HG03097 (cell line): ENCODE measurements around the gene METTL23.

Experiments used
- ATAC-seq: cut with Tn5 transposase; IDR thresholded peaks from one replicate; pipeline ENCODE4 v1.9.1; 2021; ENCODE audit not compliant: unreplicated experiment, low FRiP score

The METTL23 gene

DNA sequence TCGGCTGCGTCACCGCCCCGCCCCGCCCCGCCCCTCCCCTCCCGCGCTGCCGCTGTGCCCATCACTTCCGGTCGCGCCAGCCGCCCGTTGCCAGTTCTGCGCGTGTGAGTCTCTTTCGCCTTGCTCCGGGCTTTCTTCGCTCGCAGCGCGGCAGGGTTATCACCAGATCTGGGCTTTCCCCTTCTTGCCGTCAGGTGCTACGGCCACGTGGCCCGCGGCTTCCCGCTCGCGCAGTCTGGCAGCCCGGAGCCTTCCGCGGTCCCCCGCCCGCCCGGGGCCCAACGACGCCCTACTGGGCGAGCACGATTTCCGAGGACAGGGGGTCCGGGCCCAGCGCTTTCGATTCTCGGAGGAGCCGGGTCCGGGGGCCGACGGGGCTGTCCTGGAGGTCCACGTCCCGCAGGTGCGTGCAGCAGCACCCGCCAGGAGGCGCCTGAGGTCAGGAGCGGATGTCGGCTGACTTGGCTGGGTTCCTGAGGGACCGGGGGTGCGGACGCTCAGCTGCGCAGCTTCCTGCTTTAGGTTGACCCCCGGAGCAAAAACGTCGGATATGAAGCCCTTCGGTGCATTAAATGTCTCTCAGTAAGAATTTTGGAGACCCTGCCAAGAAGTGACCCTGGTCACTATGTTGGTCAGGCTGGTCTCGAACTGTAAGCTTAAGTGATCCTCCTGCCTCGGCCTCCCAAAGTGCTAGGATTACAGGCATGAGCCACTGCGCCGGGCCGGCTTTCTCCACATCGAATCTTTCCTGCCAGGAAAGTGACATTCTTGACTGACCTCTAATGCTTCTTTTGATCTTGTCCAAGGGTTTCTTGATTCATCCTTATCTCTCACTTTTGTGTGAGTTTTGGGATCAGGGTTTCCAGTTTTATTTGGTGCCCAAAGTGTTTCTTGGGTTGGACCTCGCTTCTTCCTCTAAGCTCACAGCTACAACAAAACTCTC lies at the start of gene METTL23:
Gene METTL23, plus strand, starts transcription at position 64 of the 943 bp plus-strand sequence. CDS start 2,872 bp downstream, outside the sequence.
- peak; percentile 46 for ATAC-seq

- ATAC-seq: no peak
These were observed 49.2 kb upstream of the METTL23 start for GRCh38 chr17:76677406-76677805.

DNA sequence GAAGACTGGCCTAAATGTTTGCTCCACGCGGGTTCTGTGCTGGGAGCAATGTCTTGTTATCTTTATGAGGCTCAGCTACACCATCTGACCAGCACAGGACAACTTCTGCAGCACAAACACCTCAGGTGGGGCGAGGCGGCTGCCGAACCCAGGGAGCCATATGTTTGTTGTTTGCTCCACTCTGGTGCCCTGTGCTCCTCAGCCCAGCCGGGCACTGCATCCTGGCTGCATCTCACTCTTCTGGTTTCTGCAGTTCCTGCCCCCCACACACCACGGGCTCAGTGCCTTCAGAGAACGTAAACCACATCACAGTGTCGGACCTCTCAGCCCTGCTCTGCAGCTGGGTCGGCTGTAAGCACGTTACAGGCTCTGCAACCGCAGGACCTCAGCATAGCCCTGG lies 48.3 kb upstream of the METTL23 start:
- no peak for ATAC-seq

- no peak for ATAC-seq
These were observed 47.4 kb upstream of the METTL23 start for GRCh38 chr17:76679239-76679638.

- no peak for ATAC-seq
These were observed 45.2 kb upstream of the METTL23 start for GRCh38 chr17:76681222-76682137.

- ATAC-seq: no peak
These were observed 44.3 kb upstream of the METTL23 start for GRCh38 chr17:76682296-76682695.

- no peak for ATAC-seq
These were observed 43.5 kb upstream of the METTL23 start for GRCh38 chr17:76683011-76683755.

GRCh38 chr17:76683921-76684745 lies 42.5 kb upstream of the METTL23 start:
- ATAC-seq: no peak

GRCh38 chr17:76684756-76685155 lies 41.9 kb upstream of the METTL23 start:
- no peak for ATAC-seq

DNA sequence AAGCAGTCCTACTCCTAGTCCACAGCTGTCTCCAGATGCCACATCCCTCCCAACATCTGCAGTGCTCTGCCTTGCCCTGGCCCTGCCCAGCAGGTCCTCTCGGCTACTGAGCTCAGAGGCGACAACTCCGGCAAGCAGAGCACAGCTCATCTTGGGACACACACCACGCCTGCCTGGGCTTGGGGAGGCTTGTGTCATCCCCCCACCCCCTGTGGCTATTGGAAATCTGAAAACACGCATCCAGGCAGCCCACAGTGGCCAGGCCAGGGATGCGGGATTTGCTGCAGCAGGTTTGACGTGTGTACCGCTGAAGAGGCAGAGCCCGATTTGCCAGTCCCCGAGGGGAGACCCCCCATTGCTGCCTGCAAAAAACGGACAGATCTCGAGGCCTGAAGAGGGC lies 41.3 kb upstream of the METTL23 start:
- no peak for ATAC-seq

- no peak for ATAC-seq
These were observed 40.8 kb upstream of the METTL23 start for GRCh38 chr17:76685846-76686245.

DNA sequence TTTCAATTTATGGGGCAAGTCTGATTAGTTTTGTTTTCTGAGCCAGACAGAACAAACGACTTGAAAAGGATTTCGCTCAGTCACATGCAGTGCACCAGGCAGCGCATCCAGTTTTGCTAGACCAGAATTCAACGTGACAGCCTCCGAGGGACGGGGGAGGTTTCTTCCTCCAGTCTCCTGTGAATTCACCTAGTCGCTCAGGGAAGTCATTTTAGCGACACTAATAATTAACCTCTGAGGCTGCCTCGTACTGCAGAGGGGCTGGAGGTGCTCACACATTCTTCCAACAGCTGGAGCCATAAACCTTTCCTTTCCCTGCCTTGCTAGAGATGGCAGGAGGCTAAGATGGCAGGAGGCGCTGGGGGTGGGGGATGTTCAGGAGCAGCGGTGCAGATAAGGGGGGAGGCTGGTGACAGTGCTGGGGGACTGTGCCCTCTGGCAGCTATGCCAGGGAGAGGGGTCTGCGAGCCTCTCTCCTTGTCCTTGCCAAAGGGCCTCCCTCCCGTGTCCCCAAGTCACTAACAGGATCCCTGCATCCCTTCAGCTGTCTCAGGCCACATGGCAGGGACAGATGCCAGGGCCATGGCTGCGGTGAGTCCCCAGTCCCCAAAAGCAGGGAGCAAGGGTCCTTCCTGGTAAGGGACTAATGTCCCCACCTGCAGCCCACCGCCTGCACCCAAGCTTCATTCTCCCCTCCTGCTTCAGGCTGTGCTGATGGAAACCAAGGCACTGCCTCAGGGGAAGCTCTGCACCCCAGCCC lies 39.9 kb upstream of the METTL23 start:
- ATAC-seq: no peak

DNA sequence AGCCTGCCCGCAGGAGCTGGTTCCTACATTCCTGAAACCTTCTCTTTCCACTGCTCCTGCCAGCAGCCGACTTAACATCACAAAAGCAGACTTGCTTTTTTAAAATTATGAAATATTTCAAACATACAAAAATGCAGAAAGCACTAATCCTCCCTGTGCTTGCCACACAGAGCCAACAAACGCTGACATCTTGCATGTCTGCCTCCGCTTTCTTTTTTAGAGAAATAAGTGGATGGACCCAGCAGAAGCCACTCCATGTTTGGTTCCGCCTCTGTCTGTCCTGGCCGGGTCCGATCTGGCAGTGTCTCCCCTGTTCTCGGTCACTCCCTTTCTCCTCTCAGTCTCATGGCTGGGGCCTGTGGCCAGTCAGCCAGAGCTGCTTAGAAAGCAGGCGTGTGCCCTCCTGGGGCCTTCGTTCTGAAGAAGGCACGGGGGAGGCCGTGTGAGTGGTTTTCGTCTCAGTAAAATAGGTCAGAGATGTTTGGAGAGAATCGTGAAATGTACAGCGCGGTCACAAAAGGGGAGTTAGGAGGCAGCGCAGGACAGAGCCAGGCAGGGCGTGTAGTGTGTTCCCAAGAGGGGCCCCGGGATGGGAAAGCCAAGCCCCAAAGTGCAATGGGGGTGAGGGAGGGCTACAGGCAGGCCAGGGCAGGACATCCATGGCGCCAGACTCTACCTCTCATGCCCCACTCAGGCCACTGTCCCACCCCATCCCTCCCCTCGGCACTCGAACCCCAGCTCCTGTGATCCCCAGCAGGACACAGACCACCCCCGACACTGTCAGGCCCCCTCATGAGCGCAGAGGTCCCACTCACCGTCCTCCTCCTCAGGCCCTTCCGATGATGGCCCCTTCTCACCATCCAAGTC lies 39.1 kb upstream of the METTL23 start:
- no peak for ATAC-seq

- no peak for ATAC-seq
These were observed 38.4 kb upstream of the METTL23 start for GRCh38 chr17:76688165-76688622.

DNA sequence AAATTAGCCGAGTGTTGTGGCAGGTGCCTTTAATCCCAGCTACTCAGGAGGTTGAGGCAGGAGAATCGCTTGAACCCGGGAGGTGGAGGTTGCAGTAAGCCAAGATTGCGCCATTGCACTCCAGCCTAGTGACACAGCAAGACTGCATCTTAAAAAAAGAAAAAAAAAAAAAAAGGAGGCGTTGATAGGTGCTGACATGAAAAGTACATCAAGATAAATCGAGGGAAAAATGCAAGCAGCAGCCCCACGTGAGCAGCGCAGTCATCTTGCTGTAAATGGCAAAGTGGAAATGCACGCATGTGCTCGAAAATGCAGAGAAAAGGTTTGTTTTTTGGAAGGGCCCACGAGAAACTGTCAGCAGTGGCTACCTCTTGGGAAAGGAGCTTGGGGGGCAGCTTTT lies 36.8 kb upstream of the METTL23 start:
- ATAC-seq: no peak

GRCh38 chr17:76690596-76691280 lies 35.9 kb upstream of the METTL23 start:
- no peak for ATAC-seq

GRCh38 chr17:76691379-76692191 lies 35.1 kb upstream of the METTL23 start:
- no peak for ATAC-seq
